SW 1271 (cell line): Measurements from ENCODE around the gene VAT1.
"Not testable (repeated sequence)": the region's sequence is repeated elsewhere in the genome, so short reads cannot be mapped to it uniquely, and the experiment has no call there.

Experiments used
- DNase-seq, 2 experiments: peaks; one replicate each; lab custom pipeline; 2025; lab: John Stamatoyannopoulos, UW

VAT1 gene

GRCh38 chr17:43006639-43007551, 15.3 kb downstream of the VAT1 start, which contains the start of gene IFI35:
Gene IFI35, plus strand, starts transcription at chr17:43006784. Its CDS starts 164 bp downstream, at chr17:43006948.
- peak; percentile 52 to 78 for DNase-seq

GRCh38 chr17:43003542-43004172, 18.5 kb downstream of the VAT1 start:
- peak; percentile 47 to 74 for DNase-seq

GRCh38 chr17:43000894-43001293, 21.3 kb downstream of the VAT1 start:
- not testable (repeated sequence) for DNase-seq

GRCh38 chr17:42999003-42999525, 23.1 kb downstream of the VAT1 start:
- DNase-seq = no peak

GRCh38 chr17:42997984-42998938, 23.9 kb downstream of the VAT1 start, which contains the start of gene RPL27:
Gene RPL27, plus strand, starts transcription at chr17:42998419. Its CDS starts 332 bp downstream, at chr17:42998751.
- peak; percentile 98 to 100 for DNase-seq

- DNase-seq = no peak
These were observed 24.7 kb downstream of the VAT1 start for GRCh38 chr17:42997390-42997983.

- not testable (repeated sequence) for DNase-seq
These were observed 28.3 kb downstream of the VAT1 start for GRCh38 chr17:42993913-42994312.

GRCh38 chr17:42992872-42993271, 29.3 kb downstream of the VAT1 start:
- no peak for DNase-seq

GRCh38 chr17:42991471-42991870, 30.7 kb downstream of the VAT1 start:
- DNase-seq = no peak

GRCh38 chr17:42989726-42990652, 32.2 kb downstream of the VAT1 start:
- DNase-seq = peak in 1 of 2 experiments; percentile 22

GRCh38 chr17:42989141-42989540, 33.0 kb downstream of the VAT1 start:
- DNase-seq = no peak

- no peak for DNase-seq
These were observed 37.0 kb downstream of the VAT1 start for GRCh38 chr17:42985225-42985624.

GRCh38 chr17:42982266-42982665, 39.9 kb downstream of the VAT1 start:
- DNase-seq = no peak

- DNase-seq = peak; percentile 25 to 41
These were observed 41.3 kb downstream of the VAT1 start for GRCh38 chr17:42980766-42981397.

GRCh38 chr17:42980274-42980765, 41.9 kb downstream of the VAT1 start, which contains the start of gene RUNDC1:
Gene RUNDC1, plus strand, starts transcription at chr17:42980565. Its CDS starts 12 bp downstream, at chr17:42980577.
- peak; percentile 45 to 73 for DNase-seq

GRCh38 chr17:42979511-42980273, 42.5 kb downstream of the VAT1 start, which contains the start of gene PTGES3L:
Gene PTGES3L, minus strand, starts transcription at chr17:42980080. Its CDS starts 27 bp downstream, at chr17:42980053.
- peak in 1 of 2 experiments; percentile 50 for DNase-seq

- not testable (repeated sequence) for DNase-seq
These were observed 46.5 kb downstream of the VAT1 start for GRCh38 chr17:42975701-42976100.

GRCh38 chr17:42975265-42975664, 46.9 kb downstream of the VAT1 start:
- no peak for DNase-seq
